ENCODE measurements around the gene TRIM65.
A peak's percentile ranks its signal among the peaks of the same experiment; 100 is the strongest.

TRIM65 gene

GRCh38 chr17:75896415-75897159, at the start of gene TRIM65:
Gene TRIM65 (minus strand): TSS chr17:75896951. CDS start chr17:75896937, 14 bp downstream.
- DNase-seq (ENCODE audit: extremely low read depth in 1 of 2, low read depth in 1 of 2) = peak; percentile 72 to 73

- no peak for DNase-seq (ENCODE audit: extremely low read depth in 1 of 2, low read depth in 1 of 2)
Observed at GRCh38 chr17:75945211-75945610, 48.5 kb upstream of the TRIM65 start.

GRCh38 chr17:75943491-75943890, 46.7 kb upstream of the TRIM65 start:
- DNase-seq (ENCODE audit: extremely low read depth in 1 of 2, low read depth in 1 of 2) = no peak

GRCh38 chr17:75942473-75942872, 45.7 kb upstream of the TRIM65 start:
- no peak for DNase-seq (ENCODE audit: extremely low read depth in 1 of 2, low read depth in 1 of 2)

- no peak for DNase-seq (ENCODE audit: extremely low read depth in 1 of 2, low read depth in 1 of 2)
Observed at GRCh38 chr17:75941442-75941819, 44.7 kb upstream of the TRIM65 start.

- peak; percentile 79 to 85 for DNase-seq (ENCODE audit: extremely low read depth in 1 of 2, low read depth in 1 of 2)
Observed at GRCh38 chr17:75940727-75941441, 44.1 kb upstream of the TRIM65 start, which contains the start of gene FBF1. Gene FBF1 (minus strand): TSS chr17:75941042. CDS start chr17:75938149, 2,893 bp downstream.

- DNase-seq (ENCODE audit: extremely low read depth in 1 of 2, low read depth in 1 of 2) = no peak
Observed at GRCh38 chr17:75937652-75938051, 40.9 kb upstream of the TRIM65 start.

- no peak for DNase-seq (ENCODE audit: extremely low read depth in 1 of 2, low read depth in 1 of 2)
Observed at GRCh38 chr17:75933808-75934207, 37.1 kb upstream of the TRIM65 start.

GRCh38 chr17:75932852-75933251, 36.1 kb upstream of the TRIM65 start:
- DNase-seq (ENCODE audit: extremely low read depth in 1 of 2, low read depth in 1 of 2) = no peak

- no peak for DNase-seq (ENCODE audit: extremely low read depth in 1 of 2, low read depth in 1 of 2)
Observed at GRCh38 chr17:75931062-75931461, 34.3 kb upstream of the TRIM65 start.

- no peak for DNase-seq (ENCODE audit: extremely low read depth in 1 of 2, low read depth in 1 of 2)
Observed at GRCh38 chr17:75927286-75927922, 30.7 kb upstream of the TRIM65 start.

- no peak for DNase-seq (ENCODE audit: extremely low read depth in 1 of 2, low read depth in 1 of 2)
Observed at GRCh38 chr17:75926456-75926855, 29.7 kb upstream of the TRIM65 start.

GRCh38 chr17:75925912-75926311, 29.2 kb upstream of the TRIM65 start:
- no peak for DNase-seq (ENCODE audit: extremely low read depth in 1 of 2, low read depth in 1 of 2)

GRCh38 chr17:75925103-75925502, 28.4 kb upstream of the TRIM65 start:
- no peak for DNase-seq (ENCODE audit: extremely low read depth in 1 of 2, low read depth in 1 of 2)

- no peak for DNase-seq (ENCODE audit: extremely low read depth in 1 of 2, low read depth in 1 of 2)
Observed at GRCh38 chr17:75922963-75923874, 26.5 kb upstream of the TRIM65 start.

- no peak for DNase-seq (ENCODE audit: extremely low read depth in 1 of 2, low read depth in 1 of 2)
Observed at GRCh38 chr17:75922173-75922961, 25.6 kb upstream of the TRIM65 start.

- no peak for DNase-seq (ENCODE audit: extremely low read depth in 1 of 2, low read depth in 1 of 2)
Observed at GRCh38 chr17:75921596-75921995, 24.8 kb upstream of the TRIM65 start.

GRCh38 chr17:75920045-75920560, 23.4 kb upstream of the TRIM65 start:
- DNase-seq (ENCODE audit: extremely low read depth in 1 of 2, low read depth in 1 of 2) = no peak

- no peak for DNase-seq (ENCODE audit: extremely low read depth in 1 of 2, low read depth in 1 of 2)
Observed at GRCh38 chr17:75919611-75920010, 22.9 kb upstream of the TRIM65 start.
